ENCODE results near the gene ITGA1. TPM values are rescaled to one million over a fixed set of nuclear protein-coding genes. Genes with fewer than 3 reads are reported as not detected.

ITGA1 gene
- total RNA-seq, 4 donors from 2014 or later: 219 to 326 (median 240) TPM

- peaks cover 0 to 24% (median 0%) of the 10 kb centered on the region in 3 donors for H3K4me1 ChIP-seq
- peaks cover 0 to 4% of the 10 kb centered on the region in 2 donors for H3K36me3 ChIP-seq
- H3K9me3 ChIP-seq: no peaks in the 10 kb centered on the region
- H3K27me3 ChIP-seq: no peaks in the 10 kb centered on the region
- ATAC-seq: no peak
- no peak for TF ChIP-seq POLR2AphosphoS5 (IDR thresholded peaks at IDR 0.05)
- no peak for TF ChIP-seq EP300 (IDR thresholded peaks at IDR 0.05)
- TF ChIP-seq POLR2A (IDR thresholded peaks at IDR 0.05): no peak
- TF ChIP-seq CTCF (IDR thresholded peaks at IDR 0.05): no peak
- 73 to 86% methylated on average over 1 of the region's 1 CpG for WGBS, 2 donors (ENCODE audit: low coverage in 1 of 2)
- H3K4me3 ChIP-seq: no peak overlapping the region
- H3K27ac ChIP-seq: no peak overlapping the region
Observed at GRCh38 chr5:52999344-52999949, 211.7 kb downstream of the ITGA1 start.

GRCh38 chr5:53001541-53001940 lies 213.8 kb downstream of the ITGA1 start:
- H3K4me1 ChIP-seq: peaks cover 0 to 20% (median 0%) of the 10 kb centered on the region in 3 donors
- 100% methylated on average over 4 of the region's 4 CpGs; no CpG with 5 or more reads in 1 of the 2 donors for WGBS, 2 donors (ENCODE audit: low coverage in 1 of 2)
- no peak overlapping the region for H3K4me3 ChIP-seq
- H3K27me3 ChIP-seq: no peaks in the 10 kb centered on the region
- ATAC-seq: no peak
- peaks cover 0 to 4% of the 10 kb centered on the region in 2 donors for H3K36me3 ChIP-seq
- no peak overlapping the region for H3K27ac ChIP-seq
- no peaks in the 10 kb centered on the region for H3K9me3 ChIP-seq
- TF ChIP-seq CTCF (IDR thresholded peaks at IDR 0.05): no peak
- TF ChIP-seq EP300 (IDR thresholded peaks at IDR 0.05): no peak
- TF ChIP-seq POLR2A (IDR thresholded peaks at IDR 0.05): no peak
- no peak for TF ChIP-seq POLR2AphosphoS5 (IDR thresholded peaks at IDR 0.05)

GRCh38 chr5:53002491-53002890 lies 214.8 kb downstream of the ITGA1 start:
- no peaks in the 10 kb centered on the region for H3K27me3 ChIP-seq
- no peak overlapping the region for H3K27ac ChIP-seq
- H3K36me3 ChIP-seq: peaks cover 0 to 4% of the 10 kb centered on the region in 2 donors
- H3K4me3 ChIP-seq: no peak overlapping the region
- H3K9me3 ChIP-seq: no peaks in the 10 kb centered on the region
- peaks cover 0 to 17% (median under 1%) of the 10 kb centered on the region in 3 donors for H3K4me1 ChIP-seq
- ATAC-seq: no peak
- no peak for TF ChIP-seq EP300 (IDR thresholded peaks at IDR 0.05)
- no peak for TF ChIP-seq CTCF (IDR thresholded peaks at IDR 0.05)
- TF ChIP-seq POLR2A (IDR thresholded peaks at IDR 0.05): no peak
- TF ChIP-seq POLR2AphosphoS5 (IDR thresholded peaks at IDR 0.05): no peak
- 44 to 60% methylated on average over 1 of the region's 1 CpG for WGBS, 2 donors (ENCODE audit: low coverage in 1 of 2)

GRCh38 chr5:53003144-53003543 lies 215.4 kb downstream of the ITGA1 start:
- Histone ChIP-seq H3K9me3 (no peaks in the 10 kb centered on the region), H3K4me1 (peaks cover 0 to 11% (median 2%) of the 10 kb centered on the region in 3 donors), H3K4me3 (no peak overlapping the region), H3K27ac (no peak overlapping the region), H3K27me3 (no peaks in the 10 kb centered on the region), H3K36me3 (peaks cover 0 to 4% of the 10 kb centered on the region in 2 donors)
- TF ChIP-seq EP300 (IDR thresholded peaks at IDR 0.05): no peak
- TF ChIP-seq CTCF (IDR thresholded peaks at IDR 0.05): no peak
- TF ChIP-seq POLR2A (IDR thresholded peaks at IDR 0.05): no peak
- no peak for TF ChIP-seq POLR2AphosphoS5 (IDR thresholded peaks at IDR 0.05)
- 100% methylated on average over 1 of the region's 1 CpG for WGBS, 2 donors (ENCODE audit: low coverage in 1 of 2)
- ATAC-seq: no peak
